ENCODE data around the gene FBXO4. TPM values are rescaled to one million over a fixed set of nuclear protein-coding genes. Genes with fewer than 3 reads are reported as not detected.
A peak's percentile ranks its signal among the peaks of the same experiment; 100 is the strongest.

FBXO4 gene
- total RNA-seq, 6 experiments from 2014 or later: 5.1 to 14.6 (median 6.3) TPM

GRCh38 chr5:41891066-41891707 lies 33.9 kb upstream of the FBXO4 start:
- no peak for ATAC-seq
- no peaks in the 10 kb centered on the region for H3K36me3 ChIP-seq

DNA sequence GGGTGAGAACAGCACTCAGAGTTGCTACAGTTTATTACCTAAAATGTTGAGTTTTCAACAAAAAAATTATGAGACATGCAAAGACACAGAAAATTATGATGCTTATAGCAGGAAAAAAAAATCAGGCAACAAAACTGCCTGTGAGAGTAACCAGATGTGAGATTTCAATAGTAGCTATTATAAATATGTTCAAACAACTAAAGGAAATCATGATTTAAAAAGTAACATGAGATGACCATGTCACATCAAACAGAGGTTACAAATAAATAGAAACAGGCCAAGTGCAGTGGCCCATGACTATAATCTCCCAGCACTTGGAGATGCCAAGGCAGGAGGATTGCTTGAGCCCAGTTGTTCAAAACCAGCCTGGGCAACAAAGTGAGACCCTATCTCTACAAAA lies 33.0 kb upstream of the FBXO4 start:
- intact Hi-C loops (cut with DNase I): no loop called here

More at GRCh38 chr5:41891066-41891707, 33.9 kb upstream of the FBXO4 start:
- Histone ChIP-seq H3K4me3 (no peak overlapping the region), H3K27ac (no peak overlapping the region), H3K9me3 (peaks cover 0 to 2% (median 0%) of the 10 kb centered on the region in 4 donors), H3K4me1 (no peaks in the 10 kb centered on the region), H3K27me3 (no peaks in the 10 kb centered on the region)
- intact Hi-C loops (cut with DNase I): no loop called here
- no peak for DNase-seq
- 41% methylated on average over 2 of the region's 2 CpGs for WGBS (ENCODE audit: insufficient coverage, low coverage, low lambda C conversion rate, missing lambda C conversion rate)
- no peak for TF ChIP-seq POLR2A (IDR thresholded peaks at IDR 0.05)
- no peak for TF ChIP-seq CTCF (IDR thresholded peaks at IDR 0.05)

DNA sequence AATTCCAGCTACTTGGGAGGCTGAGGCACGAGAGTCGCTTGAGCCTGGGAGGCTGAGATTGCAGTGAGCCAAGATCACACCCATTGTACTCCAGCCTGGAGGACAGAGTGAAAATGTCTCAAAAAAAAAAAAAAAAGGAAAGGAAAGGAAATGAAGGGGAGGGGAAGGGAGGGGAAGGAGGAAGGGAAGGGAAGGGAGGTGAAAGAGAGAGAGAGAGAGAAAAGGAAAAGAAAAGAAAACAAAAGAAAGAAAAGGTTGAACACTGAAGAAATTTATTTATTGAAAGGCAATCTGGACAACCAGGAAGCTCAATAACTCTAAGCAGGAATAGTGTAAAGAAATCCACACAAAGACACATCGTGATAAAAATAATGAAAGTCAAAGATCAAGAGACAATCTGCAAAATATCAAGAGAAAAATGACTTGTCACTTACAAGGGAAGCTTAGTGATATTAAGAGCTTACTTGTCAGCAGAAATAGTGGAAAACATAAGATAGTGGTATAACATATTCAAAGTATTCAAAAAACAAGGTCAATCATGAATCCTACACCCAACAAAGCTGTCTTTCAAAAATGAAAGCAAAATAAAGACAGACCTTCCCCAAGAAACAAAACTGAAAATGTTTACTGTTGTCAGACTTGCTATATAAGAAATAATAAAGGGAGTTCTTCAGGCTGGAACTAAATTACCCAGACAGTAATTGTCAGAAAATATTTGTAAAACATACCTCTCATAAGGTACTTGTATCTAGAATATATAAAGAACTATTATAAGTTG lies 31.8 kb upstream of the FBXO4 start:
- Histone ChIP-seq H3K4me1 (no peaks in the 10 kb centered on the region), H3K9me3 (no peaks in the 10 kb centered on the region), H3K27ac (no peak overlapping the region), H3K27me3 (no peaks in the 10 kb centered on the region), H3K4me3 (no peak overlapping the region), H3K36me3 (no peaks in the 10 kb centered on the region)
- 65% methylated on average over 3 of the region's 3 CpGs for WGBS (ENCODE audit: insufficient coverage, low coverage, low lambda C conversion rate, missing lambda C conversion rate)
- intact Hi-C loops (cut with DNase I): no loop called here
- DNase-seq (no peak), ATAC-seq (peak in 1 of 4 donors; percentile 30)
- TF ChIP-seq POLR2A (IDR thresholded peaks at IDR 0.05) (no peak), CTCF (IDR thresholded peaks at IDR 0.05) (no peak)

More for the DNA sequence above, 33.0 kb upstream of the FBXO4 start:
- ATAC-seq: no peak
- Histone ChIP-seq H3K4me3 (no peak overlapping the region), H3K36me3 (no peaks in the 10 kb centered on the region), H3K4me1 (no peaks in the 10 kb centered on the region), H3K27ac (no peak overlapping the region), H3K27me3 (no peaks in the 10 kb centered on the region), H3K9me3 (peaks cover 0 to 2% (median 0%) of the 10 kb centered on the region in 4 donors)
- no peak for DNase-seq
- TF ChIP-seq POLR2A (IDR thresholded peaks at IDR 0.05) (no peak), CTCF (IDR thresholded peaks at IDR 0.05) (no peak)

GRCh38 chr5:41896230-41896629 lies 28.9 kb upstream of the FBXO4 start:
- no peaks in the 10 kb centered on the region for H3K9me3 ChIP-seq
- no peak for ATAC-seq
- WGBS (ENCODE audit: insufficient coverage, low coverage, low lambda C conversion rate, missing lambda C conversion rate): 26% methylated on average over 2 of the region's 2 CpGs
- no peak overlapping the region for H3K27ac ChIP-seq
- intact Hi-C loops (cut with DNase I): no loop called here
- no peaks in the 10 kb centered on the region for H3K27me3 ChIP-seq
- no peak for DNase-seq
- H3K4me3 ChIP-seq: no peak overlapping the region
- H3K36me3 ChIP-seq: no peaks in the 10 kb centered on the region
- H3K4me1 ChIP-seq: no peaks in the 10 kb centered on the region
- TF ChIP-seq CTCF (IDR thresholded peaks at IDR 0.05) (no peak), POLR2A (IDR thresholded peaks at IDR 0.05) (no peak)
